ENCODE data around the gene MED8. TPM values are rescaled to one million over a fixed set of nuclear protein-coding genes. Genes with fewer than 3 reads are reported as not detected.
"Not testable (repeated sequence)": the region's sequence is repeated elsewhere in the genome, so short reads cannot be mapped to it uniquely, and the experiment has no call there.

Gene MED8
- total and polyA plus RNA-seq, 4 donors: 31.1 to 45.7 (median 39.5) TPM

GRCh38 chr1:43410571-43410970 lies 21.0 kb upstream of the MED8 start:
- H3K36me3 ChIP-seq (ENCODE audit: control insufficient read depth, insufficient read depth, low read length): peaks cover 43% of the 10 kb centered on the region
- H3K27me3 ChIP-seq (ENCODE audit: control insufficient read depth, insufficient read depth, low read length): no peaks in the 10 kb centered on the region
- no peak for DNase-seq (ENCODE audit: low read depth in 4 of 6, low spot score in 6 of 6)
- H3K27ac ChIP-seq (ENCODE audit: low read depth, low read length): no peak overlapping the region
- H3K4me3 ChIP-seq (ENCODE audit: low read depth, low read length): no peak overlapping the region
- H3K9me3 ChIP-seq (ENCODE audit: control insufficient read depth, insufficient read depth, low read length): no peaks in the 10 kb centered on the region
- no CpG with 5 or more reads among the region's 3 CpGs for WGBS (ENCODE audit: insufficient coverage)
- no peaks in the 10 kb centered on the region for H3K4me1 ChIP-seq (ENCODE audit: control insufficient read depth, insufficient read depth, low read length)

GRCh38 chr1:43405876-43406234 lies 16.3 kb upstream of the MED8 start:
- Histone ChIP-seq H3K36me3 (ENCODE audit: control insufficient read depth, insufficient read depth, low read length) (peaks cover 51% of the 10 kb centered on the region), H3K4me3 (ENCODE audit: low read depth, low read length) (no peak overlapping the region), H3K27ac (ENCODE audit: low read depth, low read length) (no peak overlapping the region), H3K4me1 (ENCODE audit: control insufficient read depth, insufficient read depth, low read length) (no peaks in the 10 kb centered on the region), H3K9me3 (ENCODE audit: control insufficient read depth, insufficient read depth, low read length) (no peaks in the 10 kb centered on the region), H3K27me3 (ENCODE audit: control insufficient read depth, insufficient read depth, low read length) (no peaks in the 10 kb centered on the region)
- DNase-seq (ENCODE audit: low read depth in 4 of 6, low spot score in 6 of 6): no peak
- 88% methylated on average over 2 of the region's 2 CpGs for WGBS (ENCODE audit: insufficient coverage)

- Histone ChIP-seq H3K27ac (ENCODE audit: low read depth, low read length) (no peak overlapping the region), H3K27me3 (ENCODE audit: control insufficient read depth, insufficient read depth, low read length) (no peaks in the 10 kb centered on the region), H3K9me3 (ENCODE audit: control insufficient read depth, insufficient read depth, low read length) (no peaks in the 10 kb centered on the region), H3K4me3 (ENCODE audit: low read depth, low read length) (no peak overlapping the region), H3K4me1 (ENCODE audit: control insufficient read depth, insufficient read depth, low read length) (no peaks in the 10 kb centered on the region), H3K36me3 (ENCODE audit: control insufficient read depth, insufficient read depth, low read length) (peaks cover 49% of the 10 kb centered on the region)
- WGBS (ENCODE audit: insufficient coverage): 100% methylated on average over 1 of the region's 6 CpGs
- DNase-seq (ENCODE audit: low read depth in 4 of 6, low spot score in 6 of 6): no peak
Observed at GRCh38 chr1:43405219-43405875, 15.7 kb upstream of the MED8 start.

- Histone ChIP-seq H3K36me3 (ENCODE audit: control insufficient read depth, insufficient read depth, low read length) (peaks cover 52% of the 10 kb centered on the region), H3K27me3 (ENCODE audit: control insufficient read depth, insufficient read depth, low read length) (no peaks in the 10 kb centered on the region), H3K9me3 (ENCODE audit: control insufficient read depth, insufficient read depth, low read length) (no peaks in the 10 kb centered on the region), H3K4me1 (ENCODE audit: control insufficient read depth, insufficient read depth, low read length) (no peaks in the 10 kb centered on the region), H3K27ac (ENCODE audit: low read depth, low read length) (no peak overlapping the region), H3K4me3 (ENCODE audit: low read depth, low read length) (no peak overlapping the region)
- WGBS (ENCODE audit: insufficient coverage): 97% methylated on average over 6 of the region's 6 CpGs
- no peak for DNase-seq (ENCODE audit: low read depth in 4 of 6, low spot score in 6 of 6)
Observed at GRCh38 chr1:43404353-43404752, 14.8 kb upstream of the MED8 start.

GRCh38 chr1:43402089-43402865 lies 12.7 kb upstream of the MED8 start:
- Histone ChIP-seq H3K4me1 (ENCODE audit: control insufficient read depth, insufficient read depth, low read length) (no peaks in the 10 kb centered on the region), H3K4me3 (ENCODE audit: low read depth, low read length) (no peak overlapping the region), H3K27me3 (ENCODE audit: control insufficient read depth, insufficient read depth, low read length) (no peaks in the 10 kb centered on the region), H3K9me3 (ENCODE audit: control insufficient read depth, insufficient read depth, low read length) (no peaks in the 10 kb centered on the region), H3K36me3 (ENCODE audit: control insufficient read depth, insufficient read depth, low read length) (peaks cover 52% of the 10 kb centered on the region), H3K27ac (ENCODE audit: low read depth, low read length) (no peak overlapping the region)
- WGBS (ENCODE audit: insufficient coverage): 87% methylated on average over 4 of the region's 6 CpGs
- no peak for DNase-seq (ENCODE audit: low read depth in 4 of 6, low spot score in 6 of 6)

- not testable (repeated sequence) for H3K4me1 ChIP-seq (ENCODE audit: control insufficient read depth, insufficient read depth, low read length); H3K27me3 ChIP-seq (ENCODE audit: control insufficient read depth, insufficient read depth, low read length); H3K9me3 ChIP-seq (ENCODE audit: control insufficient read depth, insufficient read depth, low read length); H3K27ac ChIP-seq (ENCODE audit: low read depth, low read length); DNase-seq (ENCODE audit: low read depth in 4 of 6, low spot score in 6 of 6); H3K4me3 ChIP-seq (ENCODE audit: low read depth, low read length)
- H3K36me3 ChIP-seq (ENCODE audit: control insufficient read depth, insufficient read depth, low read length): peaks cover 35% of the 10 kb centered on the region
- 100% methylated on average over 4 of the region's 9 CpGs for WGBS (ENCODE audit: insufficient coverage)
Observed at GRCh38 chr1:43400441-43400840, 10.8 kb upstream of the MED8 start.

GRCh38 chr1:43398227-43398626 lies 8.6 kb upstream of the MED8 start:
- WGBS (ENCODE audit: insufficient coverage): no CpG with 5 or more reads among the region's 3 CpGs
- Histone ChIP-seq H3K27ac (ENCODE audit: low read depth, low read length) (no peak overlapping the region), H3K9me3 (ENCODE audit: control insufficient read depth, insufficient read depth, low read length) (no peaks in the 10 kb centered on the region), H3K4me3 (ENCODE audit: low read depth, low read length) (no peak overlapping the region), H3K4me1 (ENCODE audit: control insufficient read depth, insufficient read depth, low read length) (no peaks in the 10 kb centered on the region), H3K27me3 (ENCODE audit: control insufficient read depth, insufficient read depth, low read length) (no peaks in the 10 kb centered on the region), H3K36me3 (ENCODE audit: control insufficient read depth, insufficient read depth, low read length) (peaks cover 18% of the 10 kb centered on the region)
- no peak for DNase-seq (ENCODE audit: low read depth in 4 of 6, low spot score in 6 of 6)

- WGBS (ENCODE audit: insufficient coverage): no CpG with 5 or more reads among the region's 1 CpG
- H3K4me3 ChIP-seq (ENCODE audit: low read depth, low read length): no peak overlapping the region
- no peaks in the 10 kb centered on the region for H3K27me3 ChIP-seq (ENCODE audit: control insufficient read depth, insufficient read depth, low read length)
- H3K9me3 ChIP-seq (ENCODE audit: control insufficient read depth, insufficient read depth, low read length): no peaks in the 10 kb centered on the region
- DNase-seq (ENCODE audit: low read depth in 4 of 6, low spot score in 6 of 6): no peak
- H3K4me1 ChIP-seq (ENCODE audit: control insufficient read depth, insufficient read depth, low read length): no peaks in the 10 kb centered on the region
- H3K27ac ChIP-seq (ENCODE audit: low read depth, low read length): no peak overlapping the region
- H3K36me3 ChIP-seq (ENCODE audit: control insufficient read depth, insufficient read depth, low read length): peaks cover 18% of the 10 kb centered on the region
Observed at GRCh38 chr1:43396059-43396458, 6.5 kb upstream of the MED8 start.

GRCh38 chr1:43395523-43395922 lies 5.9 kb upstream of the MED8 start:
- Histone ChIP-seq H3K27ac (ENCODE audit: low read depth, low read length) (no peak overlapping the region), H3K4me3 (ENCODE audit: low read depth, low read length) (no peak overlapping the region), H3K4me1 (ENCODE audit: control insufficient read depth, insufficient read depth, low read length) (peaks cover 3% of the 10 kb centered on the region), H3K27me3 (ENCODE audit: control insufficient read depth, insufficient read depth, low read length) (no peaks in the 10 kb centered on the region), H3K36me3 (ENCODE audit: control insufficient read depth, insufficient read depth, low read length) (peaks cover 15% of the 10 kb centered on the region), H3K9me3 (ENCODE audit: control insufficient read depth, insufficient read depth, low read length) (no peaks in the 10 kb centered on the region)
- 100% methylated on average over 1 of the region's 4 CpGs for WGBS (ENCODE audit: insufficient coverage)
- no peak for DNase-seq (ENCODE audit: low read depth in 4 of 6, low spot score in 6 of 6)

GRCh38 chr1:43392702-43393101 lies 3.1 kb upstream of the MED8 start:
- no peaks in the 10 kb centered on the region for H3K27me3 ChIP-seq (ENCODE audit: control insufficient read depth, insufficient read depth, low read length)
- H3K4me1 ChIP-seq (ENCODE audit: control insufficient read depth, insufficient read depth, low read length): peaks cover 7% of the 10 kb centered on the region
- H3K9me3 ChIP-seq (ENCODE audit: control insufficient read depth, insufficient read depth, low read length): no peaks in the 10 kb centered on the region
- peaks cover 7% of the 10 kb centered on the region for H3K36me3 ChIP-seq (ENCODE audit: control insufficient read depth, insufficient read depth, low read length)
- H3K4me3 ChIP-seq (ENCODE audit: low read depth, low read length): no peak overlapping the region
- no peak for DNase-seq (ENCODE audit: low read depth in 4 of 6, low spot score in 6 of 6)
- 71% methylated on average over 1 of the region's 3 CpGs for WGBS (ENCODE audit: insufficient coverage)
- no peak overlapping the region for H3K27ac ChIP-seq (ENCODE audit: low read depth, low read length)
